HG02938 (cell line): ENCODE data around the gene PAX6.

Source experiments
- ATAC-seq: cut with Tn5 transposase; IDR thresholded peaks from one replicate; pipeline ENCODE4 v1.9.1; 2021; ENCODE audit warnings: mild to moderate bottlenecking, moderate library complexity; ENCODE audit not compliant: unreplicated experiment

The PAX6 gene

DNA sequence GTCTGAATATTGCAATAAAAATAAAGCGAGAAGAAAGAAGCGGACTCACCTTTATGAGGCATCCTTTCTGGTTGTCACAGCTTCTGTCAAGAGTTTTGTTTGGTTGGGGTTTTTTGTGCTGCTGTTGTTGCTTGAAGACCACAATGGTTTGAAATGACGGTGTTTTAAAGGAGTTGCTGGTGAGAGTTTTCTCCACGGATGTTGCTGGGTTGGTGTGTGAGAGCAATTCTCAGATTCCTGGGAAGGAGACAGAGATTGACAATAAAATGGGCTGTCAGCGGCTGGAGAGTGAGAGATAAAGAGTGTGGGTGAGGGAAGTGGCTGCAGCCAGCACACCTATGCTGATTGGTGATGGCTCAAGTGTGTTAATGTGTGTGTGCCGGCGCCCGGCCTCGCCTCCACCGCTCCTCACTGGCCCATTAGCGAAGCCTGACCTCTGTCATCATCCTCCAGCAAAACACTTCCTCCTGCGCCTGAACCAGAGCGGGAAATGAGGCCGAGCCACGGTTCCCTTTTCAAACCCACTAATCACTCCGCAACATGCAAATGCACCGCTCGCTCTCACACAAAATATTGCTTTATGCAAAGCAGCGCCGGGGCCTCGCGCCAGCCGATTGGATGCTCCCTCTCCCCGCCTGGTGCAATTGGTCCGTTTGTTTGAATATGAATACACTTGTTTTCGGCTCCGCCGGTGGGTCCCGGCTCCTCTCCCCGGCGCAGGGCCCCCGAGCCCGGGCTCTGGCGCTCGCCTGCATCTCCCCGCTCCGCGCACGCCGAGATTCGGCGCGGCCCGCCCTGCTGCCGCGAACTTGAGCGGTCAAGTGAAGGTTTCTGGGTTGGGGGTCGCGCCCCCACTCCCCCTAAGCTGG, at the start of gene PAX6:
TSS of gene PAX6 (minus strand) at position 544 of the 869 bp plus-strand sequence. CDS start 4,911 bp downstream, outside the sequence.
- ATAC-seq: peak; percentile 75

GRCh38 chr11:31860391-31860790, 49.3 kb upstream of the PAX6 start:
- no peak for ATAC-seq

DNA sequence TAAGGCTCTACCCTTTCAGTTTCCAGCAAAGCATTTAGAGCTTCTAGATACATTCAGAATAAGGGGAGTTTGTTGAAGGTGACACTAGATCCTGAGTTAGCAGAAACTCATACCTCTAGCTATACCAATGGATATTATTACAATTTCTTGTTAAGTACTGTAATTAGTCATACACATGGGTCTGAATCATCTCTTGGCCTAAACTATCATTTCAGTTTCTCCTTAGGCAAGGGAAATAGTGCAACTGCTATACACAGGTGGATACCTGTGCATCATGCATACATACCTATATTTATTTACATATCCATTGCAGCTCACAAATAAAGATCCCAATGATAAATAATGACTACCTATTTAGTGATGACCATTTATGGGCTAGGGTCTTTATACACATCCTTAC, 45.1 kb upstream of the PAX6 start:
- no peak for ATAC-seq

DNA sequence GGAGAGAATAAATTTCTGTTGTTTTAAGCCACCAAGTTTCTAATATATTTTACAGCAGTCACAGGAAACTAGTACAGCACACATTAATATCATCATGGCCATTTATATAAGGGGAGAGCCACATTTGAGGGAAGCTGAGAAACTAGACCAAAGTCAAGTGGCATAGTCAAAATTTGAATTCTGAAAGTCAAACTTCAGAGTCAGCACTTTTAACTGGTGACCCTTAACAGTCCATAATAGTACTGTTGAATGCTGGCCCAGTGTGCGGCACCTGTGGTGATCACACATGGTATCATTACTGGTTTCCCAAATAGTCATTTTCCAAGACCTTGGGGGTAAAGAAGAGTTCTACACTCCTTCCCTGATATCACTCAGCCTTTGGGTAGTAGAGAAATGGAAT, 44.3 kb upstream of the PAX6 start:
- ATAC-seq: no peak

GRCh38 chr11:31850365-31850764, 39.2 kb upstream of the PAX6 start:
- ATAC-seq: no peak

DNA sequence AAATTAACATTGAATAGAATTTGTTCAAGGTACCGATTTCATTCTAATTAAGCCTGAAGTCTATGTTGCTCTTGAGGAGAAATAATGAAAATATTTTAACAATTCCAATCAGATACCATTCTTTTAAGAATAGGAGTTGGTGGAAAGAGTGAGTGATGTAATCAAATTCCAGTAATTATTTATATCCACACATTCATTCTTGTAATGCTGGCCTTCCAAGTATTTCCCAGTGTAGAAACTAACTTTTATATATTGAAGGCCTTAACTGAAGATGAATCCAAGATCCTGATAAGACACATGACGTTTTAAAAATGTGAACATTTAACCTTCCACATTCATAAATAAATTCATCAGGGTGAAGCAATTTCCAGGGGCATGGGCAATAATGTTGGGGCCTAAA, 36.6 kb upstream of the PAX6 start:
- no peak for ATAC-seq

DNA sequence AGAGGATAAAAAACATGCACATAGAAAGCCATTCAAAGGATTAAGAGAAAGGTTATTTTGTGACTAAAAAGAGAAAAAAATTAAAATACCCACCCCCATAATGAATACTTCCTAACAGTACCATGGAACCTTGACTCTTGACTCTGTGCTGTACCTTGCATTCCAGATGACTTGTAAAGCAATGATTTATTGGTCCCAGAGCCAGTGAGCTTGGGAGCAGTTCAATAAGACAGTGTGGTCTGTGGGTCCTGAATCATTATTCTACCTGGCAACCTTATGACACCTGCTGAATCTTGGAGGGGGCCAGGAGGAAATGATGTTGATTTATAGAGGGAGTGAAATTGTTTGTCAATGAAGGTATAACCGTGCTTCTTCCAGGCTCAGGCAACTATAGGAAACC, 34.2 kb upstream of the PAX6 start:
- no peak for ATAC-seq

GRCh38 chr11:31844351-31844750, 33.2 kb upstream of the PAX6 start:
- ATAC-seq: no peak

- no peak for ATAC-seq
Measured at GRCh38 chr11:31841435-31841834, 30.3 kb upstream of the PAX6 start.

- no peak for ATAC-seq
Measured at GRCh38 chr11:31834237-31834636, 23.1 kb upstream of the PAX6 start.

DNA sequence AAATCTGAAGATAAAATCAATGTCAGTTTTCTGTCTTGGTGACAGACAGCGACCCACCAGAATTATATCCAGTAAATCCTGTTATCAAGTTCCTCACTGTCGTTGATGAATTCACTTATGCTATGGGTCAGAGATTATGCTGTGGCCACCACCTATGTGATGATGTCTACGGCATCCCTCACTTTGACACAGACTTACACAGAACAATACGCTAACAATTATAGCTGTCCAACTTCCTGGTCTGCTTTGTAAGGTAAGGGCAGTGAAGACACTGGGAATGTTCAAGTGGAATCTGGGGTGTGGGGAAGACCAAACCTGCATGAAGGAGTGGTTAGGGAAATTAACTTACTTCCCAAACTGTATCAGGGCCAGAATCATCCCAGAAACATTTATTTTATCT, 19.3 kb upstream of the PAX6 start:
- no peak for ATAC-seq

DNA sequence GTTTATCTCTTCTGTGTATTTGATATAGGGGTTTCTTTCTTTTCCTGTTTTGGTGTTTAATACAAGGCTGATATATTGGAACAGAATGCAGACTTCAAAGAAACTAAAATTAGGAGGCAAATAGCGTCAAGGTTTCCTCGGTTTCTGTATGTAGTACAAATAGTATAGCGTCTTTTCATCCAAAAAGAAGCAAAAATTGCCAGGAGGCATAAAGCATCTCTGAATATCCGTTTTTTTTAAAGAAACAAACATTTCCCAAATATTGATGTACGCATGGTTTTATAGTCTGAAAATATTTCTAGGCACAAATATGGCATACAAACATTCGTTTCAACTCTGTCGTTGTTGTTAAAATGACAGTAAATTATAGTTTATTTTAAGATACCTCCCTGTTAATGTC, 17.1 kb upstream of the PAX6 start:
- no peak for ATAC-seq

DNA sequence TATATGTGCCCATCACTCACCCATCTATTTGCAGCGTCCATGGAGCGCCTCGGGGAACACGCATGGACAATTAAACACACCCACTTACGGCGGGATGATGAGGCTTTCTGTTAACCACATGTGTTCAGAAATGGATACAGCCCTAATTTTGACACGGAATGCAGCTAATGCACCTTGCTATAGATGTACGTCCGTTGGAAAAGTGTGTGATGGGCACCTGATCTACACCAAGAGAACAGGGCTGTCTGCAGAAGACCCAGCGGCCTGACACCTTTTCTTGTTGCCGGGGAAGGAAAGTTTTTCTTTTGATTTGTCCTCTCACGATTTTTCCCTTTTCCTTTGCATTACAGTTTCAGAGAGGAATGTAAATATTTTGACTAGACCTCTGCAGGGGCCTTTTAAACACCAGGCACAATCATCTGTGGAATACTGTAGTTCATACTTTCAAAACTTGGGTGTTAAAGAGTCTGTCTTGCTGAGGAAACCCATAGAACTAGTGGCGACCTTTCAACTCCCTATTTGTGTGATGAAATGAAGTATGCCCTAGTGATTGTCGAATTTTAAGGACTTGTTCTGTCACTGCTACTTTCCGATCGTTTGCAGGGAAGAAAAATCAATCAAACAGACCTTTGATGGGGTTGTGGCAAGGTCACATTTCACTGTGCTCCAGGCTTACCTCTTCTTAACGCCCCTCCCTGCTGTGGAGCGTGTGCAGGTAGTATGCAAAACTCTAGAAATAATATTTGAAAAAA, 16.5 kb upstream of the PAX6 start:
- ATAC-seq: no peak

DNA sequence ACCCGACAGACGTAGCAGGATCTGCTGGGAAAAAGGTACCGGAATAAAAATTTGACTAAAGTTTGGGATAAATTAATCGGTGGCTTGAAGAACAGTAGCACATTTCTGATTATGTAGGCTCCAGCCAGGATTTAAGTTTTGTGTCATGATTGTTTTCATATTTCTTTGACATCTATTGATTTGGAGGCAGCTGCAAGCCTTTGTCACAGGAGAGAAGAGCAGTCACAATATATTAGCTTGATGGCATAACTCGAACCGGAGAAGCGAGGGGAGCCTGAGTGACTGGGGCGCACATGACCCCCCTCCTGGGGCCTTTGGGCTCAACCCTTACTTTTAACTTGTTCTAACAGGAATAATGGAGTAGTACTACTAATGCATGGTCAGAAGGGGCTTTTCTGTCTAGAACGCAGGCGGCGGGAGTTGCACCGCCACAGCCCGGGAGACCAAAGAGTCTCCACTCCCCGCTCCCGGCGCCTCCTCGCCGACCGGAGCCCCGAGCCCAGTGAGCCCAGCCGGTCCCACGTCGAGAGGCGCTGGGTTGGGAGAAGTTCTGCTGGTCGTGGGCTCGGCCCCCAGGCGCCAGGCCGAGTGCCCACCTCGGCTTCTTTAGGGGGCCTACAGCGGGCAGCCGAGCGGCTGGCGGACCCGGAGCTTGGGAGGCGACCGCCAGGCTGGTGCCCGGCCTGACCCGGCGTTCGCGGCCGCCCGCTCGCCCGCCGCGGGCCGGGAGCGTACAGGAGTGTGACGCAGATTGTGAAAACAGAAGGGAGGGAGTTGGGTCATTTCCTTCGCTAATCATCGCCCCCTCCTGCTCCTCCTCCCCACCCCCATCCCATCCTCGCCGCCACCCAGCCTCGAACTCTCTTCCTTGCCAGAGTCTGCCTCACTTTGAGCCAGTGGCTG, 15.7 kb upstream of the PAX6 start:
- ATAC-seq: no peak

DNA sequence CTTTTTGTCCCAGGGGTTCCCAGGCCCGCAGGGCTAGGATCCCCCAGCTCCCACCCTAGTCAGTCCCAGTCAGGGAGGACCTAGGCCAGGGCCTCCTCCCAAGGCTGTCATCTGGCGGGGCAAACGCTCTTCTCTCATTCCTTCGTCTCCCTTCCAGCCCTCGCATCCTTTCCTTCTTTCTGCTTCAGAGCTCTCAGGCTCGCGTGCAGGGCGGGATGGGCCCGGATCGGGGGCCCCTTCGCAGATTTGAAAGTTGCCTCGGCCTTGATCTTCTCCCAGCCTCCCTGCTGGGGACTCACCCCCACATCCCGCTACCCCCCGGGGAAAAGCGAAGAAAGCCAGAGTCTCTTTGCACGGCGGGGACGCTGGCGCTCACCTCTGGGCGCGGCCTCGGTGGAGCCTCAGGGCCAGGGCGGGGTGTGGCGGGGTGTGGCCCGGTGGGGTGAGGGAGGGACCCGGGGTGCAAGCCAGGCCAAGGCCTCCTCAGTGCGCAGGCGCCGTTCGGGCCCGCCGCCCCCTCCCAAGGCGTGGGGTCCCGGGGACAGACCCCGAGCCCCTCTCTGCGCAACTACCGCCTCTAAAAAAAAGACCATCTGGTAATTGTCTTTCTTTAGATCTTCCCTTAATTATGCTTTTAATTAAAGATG, 14.8 kb upstream of the PAX6 start:
- ATAC-seq: no peak

- ATAC-seq: no peak
Measured at GRCh38 chr11:31824879-31825837, 14.0 kb upstream of the PAX6 start.

DNA sequence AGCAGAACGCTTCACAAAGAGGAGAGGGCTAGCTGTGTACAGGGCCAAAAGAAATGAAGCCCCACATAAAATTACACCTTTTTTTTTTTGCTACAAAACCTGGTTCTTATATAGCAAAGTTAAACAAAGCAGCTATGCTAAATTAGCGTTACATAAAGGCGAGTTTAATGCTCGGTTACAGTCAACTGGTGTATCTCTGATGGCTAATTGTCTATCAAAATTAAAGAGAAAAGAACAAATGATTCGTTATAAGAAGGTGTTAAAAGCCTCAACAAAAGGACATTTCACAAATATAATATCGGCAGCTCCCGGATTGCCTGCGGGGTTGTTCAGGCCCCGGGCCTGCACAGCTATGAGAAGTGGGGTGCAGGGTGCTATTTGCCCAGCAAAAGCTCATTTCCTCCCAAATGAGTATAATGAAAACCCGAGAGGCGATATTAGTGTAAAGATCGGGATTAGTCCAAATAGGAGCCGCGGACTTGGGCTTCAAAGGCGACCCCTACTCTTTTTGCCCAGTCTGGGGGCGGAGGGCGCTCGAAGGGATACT, 13.3 kb upstream of the PAX6 start:
- ATAC-seq: no peak

DNA sequence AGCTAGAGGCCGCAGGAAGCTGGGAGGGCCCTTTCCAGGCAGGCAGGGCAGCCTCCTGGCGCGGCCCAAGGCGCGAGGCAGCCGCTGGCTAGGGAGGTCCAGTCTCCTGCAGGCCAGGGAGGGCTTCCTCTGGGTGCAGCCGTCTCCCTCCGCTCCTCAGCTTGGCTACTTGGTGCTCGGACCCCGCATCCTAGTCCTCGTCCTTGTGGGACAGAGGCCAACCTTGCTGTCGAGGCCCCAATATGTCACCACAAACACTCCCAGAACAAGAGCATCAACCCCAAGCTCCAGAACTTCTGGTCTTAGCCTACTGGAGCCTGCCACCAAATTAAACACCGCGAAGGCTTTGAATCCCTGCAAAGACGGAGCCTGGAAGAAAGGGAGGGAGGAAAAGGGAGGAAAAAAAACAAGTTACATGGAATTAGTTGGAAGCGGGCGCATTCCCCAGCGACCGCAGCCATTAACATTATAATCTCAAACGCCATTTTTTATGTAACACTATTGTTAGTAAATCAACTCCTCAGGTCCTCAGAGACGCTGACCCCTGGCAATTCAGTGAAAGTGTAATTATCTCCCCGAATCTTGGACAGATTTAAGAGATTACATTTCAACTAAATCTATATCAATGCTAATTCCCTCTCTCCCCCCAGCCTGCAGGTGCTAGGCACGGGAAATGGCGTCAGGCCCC, 12.7 kb upstream of the PAX6 start:
- ATAC-seq: no peak
